WTC11 (cell line): Measurements from ENCODE around the gene MNAT1.

ENCODE experiments used
- NR1H2 ChIP-seq: sonication (generic); formaldehyde crosslinking; IDR thresholded peaks from 2 replicates; pipeline ENCODE4 v1.9.0; 2021; ENCODE audit warnings: mild to moderate bottlenecking, moderate library complexity, missing genetic modification reagents
- SMAD3 ChIP-seq: sonication (generic); formaldehyde crosslinking; IDR thresholded peaks from 2 replicates; pipeline ENCODE4 v1.8.0; 2022; ENCODE audit warnings: missing genetic modification reagents, mild to moderate bottlenecking, borderline replicate concordance
- TF ChIP-seq, protein P1 (sequence below): sonication (generic); formaldehyde crosslinking; IDR thresholded peaks from 2 replicates; pipeline ENCODE4 v1.8.0; 2022; ENCODE audit warnings: mild to moderate bottlenecking, missing genetic modification reagents
- TF ChIP-seq, protein P2 (sequence below): fragments of 200-600 bp; IDR thresholded peaks from 2 replicates; pipeline ENCODE4 v1.8.0; 2022; ENCODE audit warnings: antibody characterized with exemption
- TF ChIP-seq, protein P3 (sequence below): sonication (generic); formaldehyde crosslinking; IDR thresholded peaks from 2 replicates; pipeline ENCODE4 v1.8.1; 2022; ENCODE audit warnings: low read depth, missing genetic modification reagents, borderline replicate concordance
- TF ChIP-seq, protein P4 (sequence below): sonication (generic); formaldehyde crosslinking; IDR thresholded peaks from 2 replicates; pipeline ENCODE4 v1.8.1; 2022; ENCODE audit warnings: mild to moderate bottlenecking, moderate library complexity, missing genetic modification reagents
- TF ChIP-seq, protein P5 (sequence below): fragments of 250-450 bp; sonication (Bioruptor Pico); IDR thresholded peaks from 2 replicates; pipeline ENCODE4 v1.9.0; 2021; ENCODE audit warnings: mild to moderate bottlenecking

DNA sequence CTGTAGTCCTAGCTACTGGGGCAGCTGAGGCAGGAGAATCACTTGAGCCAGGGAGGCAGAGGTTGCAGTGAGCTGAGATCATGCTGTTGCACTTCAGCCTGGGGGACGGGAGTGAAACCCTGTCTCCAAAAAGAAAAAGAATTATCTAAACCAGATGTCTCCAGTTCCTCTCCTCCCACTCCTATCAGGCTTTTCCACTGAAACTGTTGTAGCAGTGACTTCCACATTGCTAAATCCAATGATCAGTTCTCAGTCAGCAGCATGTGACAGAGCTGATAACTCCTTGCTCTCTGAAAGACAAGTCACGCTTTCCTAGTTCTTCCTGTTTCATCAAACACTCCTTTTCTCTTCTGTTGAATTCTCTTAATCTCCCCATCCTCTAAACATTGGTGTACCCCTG, 255.0 kb downstream of the MNAT1 start:
- TF ChIP-seq, protein P1, sequence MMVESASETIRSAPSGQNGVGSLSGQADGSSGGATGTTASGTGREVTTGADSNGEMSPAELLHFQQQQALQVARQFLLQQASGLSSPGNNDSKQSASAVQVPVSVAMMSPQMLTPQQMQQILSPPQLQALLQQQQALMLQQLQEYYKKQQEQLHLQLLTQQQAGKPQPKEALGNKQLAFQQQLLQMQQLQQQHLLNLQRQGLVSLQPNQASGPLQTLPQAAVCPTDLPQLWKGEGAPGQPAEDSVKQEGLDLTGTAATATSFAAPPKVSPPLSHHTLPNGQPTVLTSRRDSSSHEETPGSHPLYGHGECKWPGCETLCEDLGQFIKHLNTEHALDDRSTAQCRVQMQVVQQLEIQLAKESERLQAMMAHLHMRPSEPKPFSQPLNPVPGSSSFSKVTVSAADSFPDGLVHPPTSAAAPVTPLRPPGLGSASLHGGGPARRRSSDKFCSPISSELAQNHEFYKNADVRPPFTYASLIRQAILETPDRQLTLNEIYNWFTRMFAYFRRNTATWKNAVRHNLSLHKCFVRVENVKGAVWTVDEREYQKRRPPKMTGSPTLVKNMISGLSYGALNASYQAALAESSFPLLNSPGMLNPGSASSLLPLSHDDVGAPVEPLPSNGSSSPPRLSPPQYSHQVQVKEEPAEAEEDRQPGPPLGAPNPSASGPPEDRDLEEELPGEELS (CRISPR knock-in tag): no peak
- TF ChIP-seq, protein P2, sequence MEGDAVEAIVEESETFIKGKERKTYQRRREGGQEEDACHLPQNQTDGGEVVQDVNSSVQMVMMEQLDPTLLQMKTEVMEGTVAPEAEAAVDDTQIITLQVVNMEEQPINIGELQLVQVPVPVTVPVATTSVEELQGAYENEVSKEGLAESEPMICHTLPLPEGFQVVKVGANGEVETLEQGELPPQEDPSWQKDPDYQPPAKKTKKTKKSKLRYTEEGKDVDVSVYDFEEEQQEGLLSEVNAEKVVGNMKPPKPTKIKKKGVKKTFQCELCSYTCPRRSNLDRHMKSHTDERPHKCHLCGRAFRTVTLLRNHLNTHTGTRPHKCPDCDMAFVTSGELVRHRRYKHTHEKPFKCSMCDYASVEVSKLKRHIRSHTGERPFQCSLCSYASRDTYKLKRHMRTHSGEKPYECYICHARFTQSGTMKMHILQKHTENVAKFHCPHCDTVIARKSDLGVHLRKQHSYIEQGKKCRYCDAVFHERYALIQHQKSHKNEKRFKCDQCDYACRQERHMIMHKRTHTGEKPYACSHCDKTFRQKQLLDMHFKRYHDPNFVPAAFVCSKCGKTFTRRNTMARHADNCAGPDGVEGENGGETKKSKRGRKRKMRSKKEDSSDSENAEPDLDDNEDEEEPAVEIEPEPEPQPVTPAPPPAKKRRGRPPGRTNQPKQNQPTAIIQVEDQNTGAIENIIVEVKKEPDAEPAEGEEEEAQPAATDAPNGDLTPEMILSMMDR: no peak
- TF ChIP-seq, protein P3, sequence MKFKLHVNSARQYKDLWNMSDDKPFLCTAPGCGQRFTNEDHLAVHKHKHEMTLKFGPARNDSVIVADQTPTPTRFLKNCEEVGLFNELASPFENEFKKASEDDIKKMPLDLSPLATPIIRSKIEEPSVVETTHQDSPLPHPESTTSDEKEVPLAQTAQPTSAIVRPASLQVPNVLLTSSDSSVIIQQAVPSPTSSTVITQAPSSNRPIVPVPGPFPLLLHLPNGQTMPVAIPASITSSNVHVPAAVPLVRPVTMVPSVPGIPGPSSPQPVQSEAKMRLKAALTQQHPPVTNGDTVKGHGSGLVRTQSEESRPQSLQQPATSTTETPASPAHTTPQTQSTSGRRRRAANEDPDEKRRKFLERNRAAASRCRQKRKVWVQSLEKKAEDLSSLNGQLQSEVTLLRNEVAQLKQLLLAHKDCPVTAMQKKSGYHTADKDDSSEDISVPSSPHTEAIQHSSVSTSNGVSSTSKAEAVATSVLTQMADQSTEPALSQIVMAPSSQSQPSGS (CRISPR knock-in tag): no peak
- TF ChIP-seq, protein P4, sequence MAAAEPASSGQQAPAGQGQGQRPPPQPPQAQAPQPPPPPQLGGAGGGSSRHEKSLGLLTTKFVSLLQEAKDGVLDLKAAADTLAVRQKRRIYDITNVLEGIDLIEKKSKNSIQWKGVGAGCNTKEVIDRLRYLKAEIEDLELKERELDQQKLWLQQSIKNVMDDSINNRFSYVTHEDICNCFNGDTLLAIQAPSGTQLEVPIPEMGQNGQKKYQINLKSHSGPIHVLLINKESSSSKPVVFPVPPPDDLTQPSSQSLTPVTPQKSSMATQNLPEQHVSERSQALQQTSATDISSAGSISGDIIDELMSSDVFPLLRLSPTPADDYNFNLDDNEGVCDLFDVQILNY (CRISPR knock-in tag): no peak
- TF ChIP-seq, protein P5, sequence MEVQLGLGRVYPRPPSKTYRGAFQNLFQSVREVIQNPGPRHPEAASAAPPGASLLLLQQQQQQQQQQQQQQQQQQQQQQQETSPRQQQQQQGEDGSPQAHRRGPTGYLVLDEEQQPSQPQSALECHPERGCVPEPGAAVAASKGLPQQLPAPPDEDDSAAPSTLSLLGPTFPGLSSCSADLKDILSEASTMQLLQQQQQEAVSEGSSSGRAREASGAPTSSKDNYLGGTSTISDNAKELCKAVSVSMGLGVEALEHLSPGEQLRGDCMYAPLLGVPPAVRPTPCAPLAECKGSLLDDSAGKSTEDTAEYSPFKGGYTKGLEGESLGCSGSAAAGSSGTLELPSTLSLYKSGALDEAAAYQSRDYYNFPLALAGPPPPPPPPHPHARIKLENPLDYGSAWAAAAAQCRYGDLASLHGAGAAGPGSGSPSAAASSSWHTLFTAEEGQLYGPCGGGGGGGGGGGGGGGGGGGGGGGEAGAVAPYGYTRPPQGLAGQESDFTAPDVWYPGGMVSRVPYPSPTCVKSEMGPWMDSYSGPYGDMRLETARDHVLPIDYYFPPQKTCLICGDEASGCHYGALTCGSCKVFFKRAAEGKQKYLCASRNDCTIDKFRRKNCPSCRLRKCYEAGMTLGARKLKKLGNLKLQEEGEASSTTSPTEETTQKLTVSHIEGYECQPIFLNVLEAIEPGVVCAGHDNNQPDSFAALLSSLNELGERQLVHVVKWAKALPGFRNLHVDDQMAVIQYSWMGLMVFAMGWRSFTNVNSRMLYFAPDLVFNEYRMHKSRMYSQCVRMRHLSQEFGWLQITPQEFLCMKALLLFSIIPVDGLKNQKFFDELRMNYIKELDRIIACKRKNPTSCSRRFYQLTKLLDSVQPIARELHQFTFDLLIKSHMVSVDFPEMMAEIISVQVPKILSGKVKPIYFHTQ (CRISPR knock-in tag): no peak
- TF ChIP-seq NR1H2 (CRISPR knock-in tag): no peak
- TF ChIP-seq SMAD3 (CRISPR knock-in tag): no peak
